ENCODE measurements around the gene EHBP1.
"Not testable (repeated sequence)": the region's sequence is repeated elsewhere in the genome, so short reads cannot be mapped to it uniquely, and the experiment has no call there.

Gene EHBP1

DNA sequence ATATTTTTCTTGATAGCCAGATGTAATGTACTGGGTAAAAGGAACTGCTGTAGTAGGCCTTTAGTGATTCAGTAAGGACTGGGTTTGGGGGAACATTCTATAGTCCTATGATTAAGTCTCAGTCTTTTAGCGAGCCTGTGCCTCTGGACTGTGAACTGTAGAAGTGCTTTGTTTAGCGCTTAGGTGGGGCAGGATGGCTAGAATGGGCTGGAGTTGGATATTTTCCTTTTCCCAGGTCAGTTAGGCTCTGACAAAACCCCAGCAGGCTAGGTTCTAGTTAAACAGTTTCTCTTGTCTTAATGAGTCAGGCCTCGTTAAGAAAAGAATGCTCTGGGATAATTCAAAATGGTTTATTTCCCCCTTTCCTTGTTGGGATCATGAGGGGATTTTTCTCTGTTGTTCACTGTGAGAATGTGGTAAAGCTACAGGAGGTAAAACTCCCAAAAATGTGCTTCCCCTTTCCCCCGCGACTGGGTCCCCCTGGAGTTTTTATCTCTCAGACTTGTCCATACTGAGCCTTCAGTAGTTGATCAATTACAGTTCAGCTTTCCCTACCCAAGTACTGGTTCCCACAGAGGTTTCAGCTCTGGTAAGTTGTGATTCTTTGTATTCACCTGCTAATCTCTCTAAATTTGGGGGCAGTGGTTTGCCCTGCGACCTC, 31.5 kb downstream of the EHBP1 start:
- no peak for DNase-seq (ENCODE audit: low read depth)

DNA sequence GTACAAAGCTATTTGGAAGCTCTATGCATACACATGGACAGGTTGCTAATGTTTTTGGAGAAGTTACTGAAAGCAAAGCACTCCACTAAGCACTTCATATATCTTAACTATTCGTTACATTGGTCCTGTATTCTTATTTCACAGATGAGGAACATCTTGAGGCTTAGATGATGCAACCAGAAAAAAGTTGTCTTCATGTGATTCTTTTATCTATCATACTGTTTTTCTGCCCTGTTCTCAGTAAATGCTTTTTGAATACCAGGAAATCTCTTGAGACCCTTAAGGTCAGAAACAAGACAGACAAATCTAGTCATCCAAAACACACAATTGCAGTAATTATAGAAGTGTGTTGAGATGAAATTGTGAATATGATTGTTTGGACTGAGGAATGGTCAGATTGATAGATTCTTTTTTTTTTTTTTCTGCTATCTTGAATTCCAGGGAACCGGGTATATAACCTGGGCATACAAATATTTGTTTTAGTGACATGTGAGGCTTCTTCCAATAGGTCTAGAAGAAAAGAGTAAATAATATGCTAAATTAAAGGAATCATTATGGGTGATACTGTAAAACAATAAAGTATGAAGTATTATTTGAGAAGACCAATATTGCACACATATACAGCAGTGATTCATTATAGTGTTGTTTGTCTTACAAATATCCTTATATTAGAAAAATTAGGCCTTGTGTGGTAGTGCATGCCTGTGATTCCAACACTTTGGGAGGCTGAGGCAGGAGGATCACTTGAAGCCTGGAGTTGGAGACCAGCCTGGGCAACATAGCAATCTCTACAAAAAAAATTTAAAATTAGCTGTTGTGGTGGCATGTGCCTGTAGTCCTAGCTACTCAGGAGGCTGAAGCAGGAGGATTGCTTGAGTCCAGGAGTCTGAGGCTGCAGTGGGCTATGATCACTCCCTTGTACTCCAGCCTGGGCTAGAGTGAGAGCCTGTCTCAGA, 33.7 kb downstream of the EHBP1 start:
- DNase-seq (ENCODE audit: low read depth): no peak

DNA sequence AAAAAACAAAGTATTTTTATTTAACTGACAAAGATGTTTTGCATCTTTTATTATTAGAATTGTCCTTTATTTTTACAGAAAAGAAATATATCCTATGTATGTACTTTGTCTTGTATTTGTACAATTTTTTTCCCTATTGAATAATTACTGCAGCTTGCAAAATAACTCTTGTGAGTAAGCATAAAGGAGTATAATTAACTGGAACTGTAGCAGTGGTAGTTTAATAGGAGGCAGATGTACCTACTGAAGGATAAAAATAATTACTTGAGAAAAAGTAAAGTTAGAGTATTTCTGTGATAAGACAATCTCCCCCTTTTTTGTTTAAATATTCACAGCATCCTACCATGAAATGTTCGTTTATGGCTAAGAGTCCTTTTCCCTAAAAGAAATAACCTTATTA, 34.7 kb downstream of the EHBP1 start:
- no peak for DNase-seq (ENCODE audit: low read depth)

DNA sequence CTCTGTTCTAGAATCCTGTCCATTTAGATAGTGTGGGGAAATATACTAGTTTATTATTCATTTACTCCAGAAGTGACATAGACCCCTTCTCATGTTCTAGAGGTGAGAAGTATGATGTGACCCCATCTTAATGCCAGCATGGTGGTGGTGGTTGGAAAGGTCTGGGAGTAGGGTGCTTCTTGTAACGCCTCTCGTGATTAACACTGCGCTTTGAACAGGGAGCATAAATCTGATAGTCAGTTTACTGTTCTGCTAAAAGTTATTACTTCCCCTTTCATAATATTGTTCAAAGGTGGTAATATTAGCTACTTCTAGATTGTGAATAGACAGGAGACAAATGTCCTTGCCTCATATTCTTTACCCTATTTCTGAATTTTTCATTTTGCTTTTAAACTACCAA, 35.6 kb downstream of the EHBP1 start:
- DNase-seq (ENCODE audit: low read depth): no peak

DNA sequence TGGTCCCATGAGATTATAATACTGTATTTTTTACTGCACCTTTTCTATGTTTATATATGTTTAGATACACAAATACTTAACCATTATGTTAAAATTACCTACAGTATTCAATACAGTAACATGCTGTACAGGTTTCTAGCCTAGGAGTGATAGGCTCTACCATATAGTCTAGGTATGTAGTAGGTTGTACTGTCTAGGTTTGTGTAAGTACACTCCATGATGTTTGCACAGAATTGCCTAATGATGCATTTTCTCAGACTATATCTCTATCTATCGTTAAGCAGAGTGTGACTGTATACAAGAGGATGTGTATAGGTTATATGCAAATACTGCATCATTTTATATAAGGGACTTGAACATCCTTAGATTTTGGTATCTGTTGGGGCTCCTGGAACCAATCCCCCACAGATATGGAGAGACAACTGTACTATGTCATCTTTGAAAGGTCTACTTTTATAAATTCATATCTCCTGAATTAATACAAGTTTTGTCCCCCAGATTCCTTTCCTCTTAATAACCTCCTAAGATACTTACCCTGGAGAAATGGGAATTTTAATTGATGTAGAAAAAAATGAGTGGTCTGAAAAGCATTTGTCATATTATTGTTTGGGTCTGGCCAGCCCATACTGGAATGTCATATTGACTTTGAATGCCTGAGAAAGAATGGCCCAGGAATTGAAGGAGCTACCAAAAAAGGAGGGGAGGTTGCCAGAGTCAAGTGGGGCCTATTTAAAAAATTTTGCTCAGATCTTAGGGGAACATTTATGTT, 36.6 kb downstream of the EHBP1 start:
- DNase-seq (ENCODE audit: low read depth): no peak

DNA sequence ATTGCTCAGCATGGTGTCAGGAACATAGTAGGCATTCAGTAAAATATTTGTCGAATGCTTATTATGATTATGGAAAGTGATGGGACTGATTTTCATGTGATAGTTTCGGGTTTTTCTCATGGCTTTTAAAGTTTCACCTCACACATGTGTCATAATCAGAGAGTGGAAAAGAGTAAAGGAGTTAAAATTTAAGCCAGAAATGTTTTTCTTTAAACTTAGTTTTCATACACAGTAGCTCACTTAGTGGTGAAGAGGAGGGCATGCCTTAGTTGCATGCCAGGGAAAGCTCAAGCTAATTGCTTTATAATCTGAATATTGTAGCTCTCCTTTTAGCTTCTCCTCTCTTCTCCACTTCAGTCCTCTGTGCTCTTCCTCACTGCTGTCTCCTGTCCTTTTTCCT, 38.0 kb downstream of the EHBP1 start:
- no peak for DNase-seq (ENCODE audit: low read depth)

DNA sequence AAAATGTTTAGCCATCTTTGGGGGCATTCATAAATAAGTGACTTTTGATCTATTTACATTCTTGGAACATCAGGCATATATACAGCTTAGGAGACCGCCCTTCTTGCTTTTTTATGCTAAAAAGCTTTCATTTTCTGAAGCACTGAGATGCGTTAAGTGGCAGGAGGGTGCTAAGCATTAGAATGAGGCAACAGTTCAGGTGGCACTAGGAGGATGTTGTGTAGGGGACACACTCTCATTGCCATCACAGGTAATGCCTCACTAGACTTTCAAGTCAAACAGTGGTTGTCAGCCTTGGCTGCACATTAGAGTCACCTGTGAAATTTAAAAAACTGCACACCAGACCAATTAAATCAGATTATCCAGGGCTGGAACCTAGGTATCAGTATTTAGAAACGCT, 39.1 kb downstream of the EHBP1 start:
- DNase-seq (ENCODE audit: low read depth): no peak

DNA sequence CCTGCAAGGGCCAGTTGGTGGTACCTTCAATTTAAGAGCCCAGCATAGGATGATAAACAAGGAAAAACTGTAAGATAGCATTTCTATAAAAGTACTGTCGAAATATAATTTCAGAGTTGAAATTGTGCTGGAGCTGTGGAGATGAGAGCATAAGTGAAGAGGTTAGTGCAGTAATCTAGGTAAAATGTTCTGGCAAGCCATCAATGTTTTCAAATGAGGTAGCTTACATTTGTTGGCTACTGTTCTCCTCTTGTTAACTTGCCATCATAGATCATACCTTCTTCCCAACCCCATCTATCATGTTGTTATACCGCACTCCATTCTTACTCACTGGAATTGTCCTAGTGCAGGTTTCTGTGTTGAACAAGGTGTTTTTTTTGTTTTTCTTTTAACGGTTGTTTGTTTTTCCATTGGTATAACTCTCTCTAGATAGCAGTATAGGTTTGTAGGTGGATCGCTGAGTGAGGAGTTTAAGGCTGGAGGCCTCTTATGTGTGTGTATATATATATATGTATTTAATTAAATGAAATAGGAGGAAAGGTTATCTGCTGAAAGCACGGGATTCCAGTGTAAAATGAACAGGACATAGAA, 40.5 kb downstream of the EHBP1 start:
- DNase-seq (ENCODE audit: low read depth): no peak

DNA sequence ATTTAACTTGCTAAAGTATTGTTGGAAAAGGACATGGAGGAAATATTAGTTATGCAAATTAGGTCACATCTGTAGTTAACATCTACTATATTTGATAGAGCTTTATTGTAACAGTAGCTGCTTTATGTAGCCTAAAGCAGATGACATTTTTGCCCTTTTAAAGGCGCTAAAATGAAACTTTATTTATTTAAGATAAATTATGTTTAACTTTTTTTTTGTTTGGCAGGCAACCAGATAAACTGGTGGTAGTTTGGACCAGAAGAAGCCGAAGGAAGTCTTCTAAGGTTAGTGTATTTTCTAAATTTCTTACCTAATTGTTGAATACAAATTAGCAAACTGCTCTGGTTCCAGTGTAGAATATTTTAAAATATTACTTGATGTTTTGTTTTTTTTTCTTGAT, 41.7 kb downstream of the EHBP1 start:
- no peak for DNase-seq (ENCODE audit: low read depth)

DNA sequence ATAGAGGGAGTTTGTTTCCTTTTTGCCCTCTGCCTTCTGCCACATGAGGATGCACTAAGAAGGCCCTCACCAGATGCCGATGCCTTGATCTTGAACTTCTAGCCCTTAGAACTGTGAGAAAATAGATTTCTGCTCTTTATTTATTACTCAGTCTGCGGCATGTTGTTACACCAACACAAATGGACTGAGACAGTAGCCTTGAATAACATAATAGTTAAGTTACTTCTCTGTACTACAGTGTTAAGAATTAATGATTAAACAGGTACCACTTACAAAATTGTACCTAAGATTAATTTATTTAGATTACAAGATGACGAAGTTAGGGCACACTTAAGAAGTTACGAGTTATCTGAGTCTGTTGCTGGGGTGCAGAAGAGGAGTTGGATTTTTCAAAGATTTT, 42.4 kb downstream of the EHBP1 start:
- DNase-seq (ENCODE audit: low read depth): no peak

DNA sequence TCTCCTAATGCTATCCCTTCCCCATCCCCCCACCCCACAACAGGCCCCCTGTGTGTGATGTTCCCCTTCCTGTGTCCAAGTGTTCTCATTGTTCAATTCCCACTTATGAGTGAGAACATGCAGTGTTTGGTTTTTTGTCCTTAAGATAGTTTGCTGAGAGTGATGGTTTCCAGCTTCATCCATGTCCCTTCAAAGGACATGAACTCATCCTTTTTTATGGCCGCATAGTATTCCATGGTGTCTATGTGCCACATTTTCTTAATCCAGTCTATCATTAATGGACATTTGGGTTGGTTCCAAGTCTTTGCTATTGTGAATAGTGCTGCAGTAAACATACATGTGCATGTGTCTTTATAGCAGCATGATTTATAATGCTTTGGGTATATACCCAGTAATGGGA, 43.6 kb downstream of the EHBP1 start:
- DNase-seq (ENCODE audit: low read depth): not testable (repeated sequence)

DNA sequence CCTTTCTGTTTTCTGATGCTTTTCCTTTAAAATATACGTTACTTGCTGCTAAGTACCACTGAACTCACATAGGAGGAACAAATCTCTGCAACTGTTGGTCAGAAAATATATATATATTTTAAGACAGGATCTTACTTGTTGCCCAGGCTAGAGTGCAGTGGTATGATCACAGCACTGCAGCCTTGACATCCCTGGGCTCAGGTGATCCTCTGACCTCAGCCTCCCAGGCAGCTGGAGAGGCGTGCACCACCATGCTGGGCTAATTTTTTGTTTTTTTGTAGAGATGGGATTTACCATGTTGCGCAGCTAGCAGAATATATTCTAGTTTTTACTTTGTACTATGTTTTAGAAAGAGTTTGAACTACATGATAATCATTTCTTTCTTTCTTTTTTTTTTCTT, 51.5 kb downstream of the EHBP1 start:
- DNase-seq (ENCODE audit: low read depth): no peak

DNA sequence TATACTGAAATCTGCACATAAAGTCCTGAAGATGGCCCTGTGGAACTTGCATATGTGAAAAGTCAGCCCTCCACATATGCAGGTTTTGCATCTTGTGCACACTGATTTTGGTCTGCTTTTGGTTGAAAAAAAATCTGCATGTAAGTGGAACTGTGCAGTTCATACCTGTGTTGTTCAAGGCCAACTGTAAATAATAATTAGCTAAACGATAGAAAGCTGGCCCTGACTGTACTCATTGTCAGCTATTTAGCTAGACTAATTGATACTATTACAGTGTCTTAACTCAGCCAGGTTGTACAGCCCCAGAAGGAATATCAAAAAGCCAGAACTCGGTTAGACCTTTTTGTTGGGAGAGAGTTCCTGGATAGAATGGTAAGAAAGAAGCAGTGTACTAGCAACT, 54.5 kb downstream of the EHBP1 start:
- DNase-seq (ENCODE audit: low read depth): no peak

DNA sequence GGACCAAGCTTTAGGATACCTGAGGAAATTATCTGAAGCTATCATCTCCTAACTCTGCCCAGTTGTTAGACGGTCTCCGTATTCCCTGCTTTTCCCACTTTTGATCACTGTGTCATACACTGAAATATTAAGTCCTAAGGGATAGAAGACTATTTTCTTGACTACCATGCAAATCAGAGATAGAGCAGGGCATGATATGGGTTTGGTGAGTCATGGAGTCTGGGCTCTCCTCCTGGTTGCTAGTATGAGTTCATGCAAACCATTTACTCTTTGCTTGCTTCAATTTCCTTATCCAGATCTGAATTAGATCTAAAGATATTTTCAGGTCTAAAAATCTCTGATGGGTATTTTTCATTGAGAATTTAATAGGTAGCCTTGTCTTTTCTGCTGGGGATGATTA, 55.0 kb downstream of the EHBP1 start:
- DNase-seq (ENCODE audit: low read depth): no peak

DNA sequence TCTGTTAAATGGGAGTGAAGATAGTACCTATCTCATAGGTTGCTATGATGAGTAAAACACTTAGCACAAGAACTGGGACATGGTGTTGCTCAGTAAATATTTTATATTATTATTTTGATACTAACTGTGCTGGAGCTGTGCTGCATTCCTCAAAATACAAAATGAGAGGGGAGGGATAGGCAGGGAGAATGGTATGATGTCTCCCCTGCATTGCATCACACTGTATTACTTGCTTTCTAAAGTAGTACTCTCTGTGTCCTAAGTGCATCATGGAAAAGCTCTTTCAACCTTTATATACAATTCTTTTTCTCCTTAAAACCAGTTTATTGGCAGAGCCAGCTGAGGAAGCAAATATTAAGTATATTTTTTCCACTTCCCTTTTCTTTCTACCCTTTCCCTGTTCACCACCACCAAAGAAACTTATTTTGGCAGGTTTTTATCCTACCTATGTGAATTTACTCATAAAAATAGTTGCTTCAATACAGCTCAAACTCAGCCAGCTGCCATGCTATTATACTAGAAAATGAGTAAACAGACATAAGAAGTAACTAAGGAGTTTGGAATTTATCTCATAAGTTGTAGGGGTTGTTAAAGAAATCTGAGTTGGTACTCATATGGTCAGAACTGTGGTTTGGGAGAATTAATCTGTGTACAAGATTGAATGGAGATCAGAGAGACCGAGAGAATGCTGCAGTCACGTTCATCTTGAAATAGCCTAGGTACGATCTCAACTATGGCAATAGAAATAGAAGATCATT, 60.3 kb downstream of the EHBP1 start:
- DNase-seq (ENCODE audit: low read depth): no peak

DNA sequence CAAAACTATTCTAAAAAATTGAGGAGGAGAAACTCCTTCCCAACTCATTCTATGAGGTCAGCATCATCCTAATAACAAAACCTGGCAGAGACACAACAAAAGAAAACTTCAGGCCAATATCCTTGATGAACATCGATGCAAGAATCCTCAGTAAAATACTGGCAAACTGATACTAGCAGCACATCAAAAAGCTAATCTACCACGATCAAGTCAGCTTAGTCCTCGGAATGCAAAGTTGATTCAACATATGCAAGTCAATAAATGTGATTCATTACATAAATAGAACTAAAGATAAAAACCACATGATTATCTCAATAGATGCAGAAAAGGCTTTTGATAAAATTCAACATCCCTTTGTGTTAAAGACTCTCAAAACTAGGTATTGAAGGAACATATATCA, 63.1 kb downstream of the EHBP1 start:
- no peak for DNase-seq (ENCODE audit: low read depth)

DNA sequence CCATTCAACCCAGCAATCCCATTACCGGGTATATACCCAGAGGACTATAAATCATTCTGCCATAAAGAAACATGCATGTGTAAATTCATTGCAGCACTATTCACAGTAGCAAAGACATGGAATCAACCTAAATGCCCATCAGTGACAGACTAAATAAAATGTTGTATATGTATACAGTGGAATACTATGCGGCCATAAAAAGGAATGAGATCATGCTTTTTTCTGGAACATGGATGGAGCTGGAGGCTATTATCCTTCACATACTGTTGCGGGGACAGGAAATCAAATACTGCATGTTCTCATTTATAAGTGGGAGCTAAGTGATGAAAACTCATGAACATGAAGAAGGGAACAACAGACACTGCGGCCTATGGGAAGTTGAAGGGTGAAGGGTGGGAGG, 65.1 kb downstream of the EHBP1 start:
- no peak for DNase-seq (ENCODE audit: low read depth)

DNA sequence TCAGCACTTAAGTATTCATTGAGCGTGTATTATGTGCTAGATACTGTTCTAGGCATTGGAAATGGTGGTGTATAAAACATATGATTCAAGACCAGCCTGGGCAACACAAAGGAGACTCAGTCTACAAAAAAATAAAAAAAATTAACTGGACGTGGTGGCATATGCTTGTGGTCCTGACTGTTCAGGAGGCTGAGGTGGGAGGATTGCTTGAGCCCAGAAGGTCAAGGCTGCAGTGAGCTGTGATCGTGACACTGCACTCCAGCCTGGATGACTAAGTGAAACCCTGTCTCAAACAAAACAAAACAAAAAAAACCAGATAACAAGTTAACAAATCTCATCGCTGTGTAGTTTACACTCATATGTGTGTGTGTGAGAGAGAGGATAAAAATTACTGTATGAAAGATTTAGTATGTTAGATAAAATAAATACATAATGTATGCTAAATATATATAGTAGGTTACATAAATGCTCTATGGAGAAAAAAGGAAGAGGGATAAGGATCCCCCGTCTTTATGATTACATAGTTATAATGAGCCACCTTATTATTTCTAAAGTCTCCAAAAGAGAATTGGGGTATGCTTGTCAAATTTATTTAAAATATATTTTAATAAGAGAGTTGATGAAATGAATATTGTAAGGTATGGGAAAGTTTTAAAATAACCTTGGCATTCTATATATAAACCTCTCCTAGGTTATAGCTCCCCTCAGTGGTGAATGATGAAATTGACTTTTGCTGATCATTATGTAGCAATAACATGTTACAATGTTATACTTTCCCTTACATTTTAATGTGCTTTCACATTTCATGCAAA, 69.2 kb downstream of the EHBP1 start:
- DNase-seq (ENCODE audit: low read depth): no peak

DNA sequence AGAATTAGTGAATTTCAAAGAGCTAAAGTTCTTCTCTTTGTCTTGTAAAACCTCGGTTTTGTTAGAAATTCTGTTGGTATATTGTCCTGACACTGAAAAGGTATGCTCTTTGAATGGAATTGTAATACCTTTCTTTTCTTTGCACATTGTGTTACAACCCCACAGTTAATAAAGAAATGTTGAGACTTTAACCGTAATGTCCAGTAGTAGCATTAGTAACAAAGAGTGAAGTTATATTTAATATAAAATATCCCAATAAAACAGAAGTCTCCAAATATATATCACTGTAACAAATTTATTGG, 69.8 kb downstream of the EHBP1 start:
- DNase-seq (ENCODE audit: low read depth): no peak

DNA sequence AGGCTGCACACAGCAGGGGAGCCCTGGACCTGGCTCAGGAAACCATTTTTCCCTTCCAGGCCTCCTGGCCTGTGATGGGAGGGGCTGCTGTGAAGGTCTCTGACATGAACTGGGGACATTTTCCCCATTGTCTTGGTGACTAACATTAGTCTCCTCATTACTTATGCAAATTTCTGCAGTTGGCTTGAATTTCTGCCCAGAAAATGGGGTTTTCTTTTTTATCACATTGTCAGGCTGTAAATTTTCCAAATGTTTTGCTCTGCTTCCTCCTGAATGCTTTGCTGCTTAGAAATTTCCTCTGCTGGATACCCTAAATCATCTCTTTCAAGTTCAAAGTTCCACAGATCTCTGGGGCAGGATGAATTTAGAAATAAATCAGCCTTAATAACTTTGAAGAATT, 78.2 kb downstream of the EHBP1 start:
- DNase-seq (ENCODE audit: low read depth): no peak

DNA sequence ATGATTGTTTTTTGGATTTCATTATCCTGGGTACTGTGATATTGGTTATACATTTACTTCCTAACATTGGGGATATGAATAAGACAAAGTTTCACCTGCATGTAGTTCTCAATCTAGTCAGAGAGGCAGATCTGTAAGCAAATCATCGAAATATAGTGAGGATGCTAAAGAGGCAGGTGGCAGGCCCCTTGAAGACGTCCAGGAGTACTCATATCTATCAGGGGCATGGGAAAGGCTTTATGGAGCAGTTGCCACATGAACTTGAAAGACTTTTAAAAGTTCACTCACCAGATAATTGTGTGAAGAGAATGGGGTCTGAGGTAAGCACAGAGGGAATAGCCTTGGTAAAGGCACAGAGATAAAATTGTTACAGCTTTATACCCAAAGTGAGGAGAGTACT, 78.8 kb downstream of the EHBP1 start:
- DNase-seq (ENCODE audit: low read depth): no peak
